ENCODE results near the gene TRIM73. TPM values are rescaled to one million over a fixed set of nuclear protein-coding genes. Genes with fewer than 3 reads are reported as not detected.
"Not testable (repeated sequence)": the region's sequence is repeated elsewhere in the genome, so short reads cannot be mapped to it uniquely, and the experiment has no call there.

TRIM73 gene
- total RNA-seq, 1 experiment from 2014 or later: 0.39 TPM

DNA sequence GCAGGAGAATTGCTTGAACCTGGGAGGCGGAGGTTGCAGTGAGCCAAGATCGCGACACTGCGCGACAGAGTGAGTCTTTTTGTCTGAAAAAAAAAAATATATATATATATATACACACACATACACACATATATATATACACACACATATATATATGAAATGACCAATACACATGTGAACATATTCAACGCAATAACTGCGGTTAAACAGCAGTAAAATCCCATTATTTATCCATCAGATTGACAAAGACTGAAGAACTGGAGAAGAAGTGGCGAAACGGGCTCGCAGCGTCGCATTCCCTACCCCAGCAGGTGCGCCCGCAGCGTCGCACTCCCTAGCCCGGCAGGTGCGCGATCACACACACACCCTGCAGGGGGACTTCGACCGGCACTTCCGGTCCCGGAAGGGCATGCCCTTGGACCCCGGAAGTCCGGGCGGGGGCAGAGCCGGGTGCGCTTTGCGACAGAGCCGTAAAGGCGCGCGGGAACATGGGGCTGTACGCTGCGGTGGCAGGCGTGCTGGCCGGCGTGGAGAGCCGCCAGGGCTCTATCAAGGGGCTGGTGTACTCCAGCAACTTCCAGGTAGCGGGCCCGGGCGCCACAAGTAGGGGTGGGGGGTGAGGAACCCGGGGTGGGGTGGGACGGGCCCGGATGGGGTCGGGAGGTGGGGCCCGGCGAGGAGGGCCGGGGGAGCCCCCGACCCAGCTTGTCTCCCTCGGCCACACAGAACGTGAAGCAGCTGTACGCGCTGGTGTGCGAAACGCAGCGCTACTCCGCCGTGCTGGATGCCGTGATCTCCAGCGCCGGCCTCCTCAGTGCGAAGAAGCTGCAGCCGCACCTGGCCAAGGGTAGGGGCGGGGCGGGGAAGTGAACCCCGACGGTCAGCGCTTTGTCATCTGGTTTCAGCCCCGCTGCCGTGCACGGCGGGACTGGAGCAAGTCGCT is 14.7 kb downstream of the TRIM73 start:
- DNase-seq (ENCODE audit: low spot score); H3K4me1 ChIP-seq (ENCODE audit: insufficient read depth, low read length, poor library complexity, severe bottlenecking); intact Hi-C loops (cut with micrococcal nuclease; ENCODE audit: unreplicated experiment); H3K9me3 ChIP-seq (ENCODE audit: low read depth, low read length, poor library complexity, severe bottlenecking); H3K36me3 ChIP-seq (ENCODE audit: insufficient read depth, low read length, poor library complexity, severe bottlenecking); POLR2A ChIA-PET (ENCODE audit: low non-redundant PET); H3K27me3 ChIP-seq (replicated peaks; ENCODE audit: insufficient read depth, low read depth, low read length, poor library complexity); H3K27ac ChIP-seq (ENCODE audit: low read depth, low read length, poor library complexity, severe bottlenecking); H3K4me3 ChIP-seq (ENCODE audit: low read depth, low read length, poor library complexity, severe bottlenecking); CTCF ChIA-PET: not testable (repeated sequence)
- TSS peak; percentile 66 for BruUV-seq (replicated peaks)

DNA sequence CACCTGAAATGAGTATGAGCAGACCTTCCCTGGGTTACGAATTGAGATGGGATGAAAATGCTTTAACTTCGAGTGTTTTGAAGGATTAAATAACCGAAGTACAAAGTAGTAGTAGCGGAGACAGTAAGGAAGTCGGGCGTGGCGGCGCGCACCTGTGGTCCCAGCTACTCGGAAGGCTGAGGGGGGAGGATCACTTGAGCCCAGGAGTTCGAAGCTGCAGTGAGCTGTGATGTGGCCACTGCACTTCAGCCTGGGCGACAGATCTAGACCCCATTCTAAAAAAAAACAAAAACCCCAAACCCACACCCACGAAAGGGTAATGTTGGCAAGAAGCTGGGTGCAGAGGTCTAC is 15.4 kb downstream of the TRIM73 start:
- H3K9me3 ChIP-seq (ENCODE audit: low read depth, low read length, poor library complexity, severe bottlenecking); BruUV-seq (replicated peaks); H3K27ac ChIP-seq (ENCODE audit: low read depth, low read length, poor library complexity, severe bottlenecking); H3K4me3 ChIP-seq (ENCODE audit: low read depth, low read length, poor library complexity, severe bottlenecking); CTCF ChIA-PET; H3K27me3 ChIP-seq (replicated peaks; ENCODE audit: insufficient read depth, low read depth, low read length, poor library complexity); H3K36me3 ChIP-seq (ENCODE audit: insufficient read depth, low read length, poor library complexity, severe bottlenecking); POLR2A ChIA-PET (ENCODE audit: low non-redundant PET); DNase-seq (ENCODE audit: low spot score); H3K4me1 ChIP-seq (ENCODE audit: insufficient read depth, low read length, poor library complexity, severe bottlenecking); intact Hi-C loops (cut with micrococcal nuclease; ENCODE audit: unreplicated experiment): not testable (repeated sequence)

DNA sequence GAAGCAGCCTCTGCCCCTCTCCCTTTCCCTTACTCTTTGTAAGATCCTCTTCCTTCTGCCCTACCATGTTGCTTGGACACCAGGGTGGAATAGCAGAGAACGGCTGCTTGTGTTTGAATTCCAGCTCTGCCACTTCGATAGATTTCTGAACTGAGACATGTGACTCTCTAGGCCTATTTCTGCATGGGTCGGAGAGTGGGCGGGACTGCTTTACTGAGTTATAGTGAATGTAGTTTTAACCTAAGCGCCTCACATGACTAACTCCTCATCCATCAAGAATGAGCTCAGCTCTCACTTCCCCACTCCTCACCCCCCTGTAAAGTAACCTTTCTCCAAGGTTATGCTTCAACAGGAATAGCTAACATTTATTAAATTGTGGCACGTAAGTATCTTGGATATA is 18.8 kb downstream of the TRIM73 start:
- POLR2A ChIA-PET (ENCODE audit: low non-redundant PET); H3K4me3 ChIP-seq (ENCODE audit: low read depth, low read length, poor library complexity, severe bottlenecking); H3K36me3 ChIP-seq (ENCODE audit: insufficient read depth, low read length, poor library complexity, severe bottlenecking); H3K27me3 ChIP-seq (replicated peaks; ENCODE audit: insufficient read depth, low read depth, low read length, poor library complexity); intact Hi-C loops (cut with micrococcal nuclease; ENCODE audit: unreplicated experiment); H3K27ac ChIP-seq (ENCODE audit: low read depth, low read length, poor library complexity, severe bottlenecking); BruUV-seq (replicated peaks); DNase-seq (ENCODE audit: low spot score); CTCF ChIA-PET; H3K9me3 ChIP-seq (ENCODE audit: low read depth, low read length, poor library complexity, severe bottlenecking); H3K4me1 ChIP-seq (ENCODE audit: insufficient read depth, low read length, poor library complexity, severe bottlenecking): not testable (repeated sequence)

DNA sequence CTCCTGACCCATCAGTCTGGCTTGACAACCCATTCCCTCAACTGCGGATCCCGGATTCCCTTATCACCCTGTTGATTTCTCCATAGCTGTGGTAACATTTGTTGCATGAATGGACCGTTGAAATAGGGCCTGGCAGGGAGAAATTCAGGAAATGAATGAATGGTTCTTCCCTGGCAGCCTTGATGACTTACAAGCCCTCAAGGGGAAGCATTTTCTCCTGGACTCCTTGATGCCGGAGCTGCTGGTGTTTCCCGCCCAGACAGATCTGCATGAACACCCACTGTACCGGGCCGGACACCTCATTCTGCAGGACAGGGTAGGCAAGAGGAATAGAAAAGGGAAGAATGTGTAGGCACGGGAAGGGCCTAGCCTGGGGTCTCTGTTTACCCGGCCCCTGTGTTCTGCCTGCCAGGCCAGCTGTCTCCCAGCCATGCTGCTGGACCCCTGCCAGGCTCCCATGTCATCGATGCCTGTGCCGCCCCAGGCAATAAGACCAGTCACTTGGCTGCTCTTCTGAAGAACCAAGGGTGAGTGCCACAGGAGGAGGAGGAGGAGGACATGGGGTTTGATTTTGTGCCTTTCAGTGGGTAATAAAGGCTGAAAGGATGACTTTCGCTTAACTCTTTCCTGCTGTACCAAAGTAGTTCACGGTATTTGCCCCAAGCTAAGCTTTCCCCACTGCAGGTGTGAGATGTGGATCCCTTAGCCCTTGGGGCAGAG is 19.4 kb downstream of the TRIM73 start:
- intact Hi-C loops (cut with micrococcal nuclease; ENCODE audit: unreplicated experiment); H3K27ac ChIP-seq (ENCODE audit: low read depth, low read length, poor library complexity, severe bottlenecking); H3K27me3 ChIP-seq (replicated peaks; ENCODE audit: insufficient read depth, low read depth, low read length, poor library complexity); H3K4me3 ChIP-seq (ENCODE audit: low read depth, low read length, poor library complexity, severe bottlenecking); DNase-seq (ENCODE audit: low spot score); BruUV-seq (replicated peaks); H3K4me1 ChIP-seq (ENCODE audit: insufficient read depth, low read length, poor library complexity, severe bottlenecking); H3K9me3 ChIP-seq (ENCODE audit: low read depth, low read length, poor library complexity, severe bottlenecking); CTCF ChIA-PET; POLR2A ChIA-PET (ENCODE audit: low non-redundant PET); H3K36me3 ChIP-seq (ENCODE audit: insufficient read depth, low read length, poor library complexity, severe bottlenecking): not testable (repeated sequence)

DNA sequence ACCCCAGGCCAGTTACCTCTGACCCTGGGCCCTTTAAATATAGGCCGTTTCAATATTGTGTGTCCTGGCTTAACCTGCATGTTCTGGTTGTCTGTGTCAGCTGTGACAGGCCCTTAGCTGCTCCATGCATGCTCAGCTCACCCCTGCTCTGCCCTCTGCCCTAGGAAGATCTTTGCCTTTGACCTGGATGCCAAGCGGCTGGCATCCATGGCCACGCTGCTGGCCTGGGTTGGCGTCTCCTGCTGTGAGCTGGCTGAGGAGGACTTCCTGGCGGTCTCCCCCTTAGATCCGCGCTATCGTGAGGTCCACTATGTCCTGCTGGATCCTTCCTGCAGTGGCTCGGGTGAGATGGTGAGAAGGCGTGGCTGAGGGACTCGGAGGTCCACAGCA is 20.0 kb downstream of the TRIM73 start:
- DNase-seq (ENCODE audit: low spot score); H3K4me1 ChIP-seq (ENCODE audit: insufficient read depth, low read length, poor library complexity, severe bottlenecking); CTCF ChIA-PET; H3K36me3 ChIP-seq (ENCODE audit: insufficient read depth, low read length, poor library complexity, severe bottlenecking); BruUV-seq (replicated peaks); H3K27ac ChIP-seq (ENCODE audit: low read depth, low read length, poor library complexity, severe bottlenecking); H3K4me3 ChIP-seq (ENCODE audit: low read depth, low read length, poor library complexity, severe bottlenecking); intact Hi-C loops (cut with micrococcal nuclease; ENCODE audit: unreplicated experiment); H3K27me3 ChIP-seq (replicated peaks; ENCODE audit: insufficient read depth, low read depth, low read length, poor library complexity); H3K9me3 ChIP-seq (ENCODE audit: low read depth, low read length, poor library complexity, severe bottlenecking); POLR2A ChIA-PET (ENCODE audit: low non-redundant PET): not testable (repeated sequence)

DNA sequence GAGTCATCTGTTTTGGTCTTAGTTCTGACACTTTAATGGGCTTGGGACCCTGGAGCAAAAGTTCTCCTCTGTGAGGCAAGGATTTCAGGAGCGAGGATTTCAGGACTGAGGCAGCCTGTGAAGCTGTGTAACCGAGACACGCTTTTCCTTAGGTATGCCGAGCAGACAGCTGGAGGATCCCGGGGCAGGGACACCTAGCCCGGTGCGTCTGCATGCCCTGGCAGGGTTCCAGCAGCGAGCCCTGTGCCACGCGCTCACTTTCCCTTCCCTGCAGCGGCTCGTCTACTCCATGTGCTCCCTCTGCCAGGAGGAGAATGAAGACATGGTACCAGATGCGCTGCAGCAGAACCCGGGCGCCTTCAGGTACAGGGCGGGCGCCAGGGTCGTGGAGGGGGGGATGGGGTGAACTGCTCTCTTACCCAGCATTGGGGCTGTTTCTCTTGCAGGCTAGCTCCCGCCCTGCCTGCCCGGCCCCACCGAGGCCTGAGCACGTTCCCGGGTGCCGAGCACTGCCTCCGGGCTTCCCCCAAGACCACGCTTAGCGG is 20.5 kb downstream of the TRIM73 start:
- intact Hi-C loops (cut with micrococcal nuclease; ENCODE audit: unreplicated experiment); H3K27me3 ChIP-seq (replicated peaks; ENCODE audit: insufficient read depth, low read depth, low read length, poor library complexity); H3K4me3 ChIP-seq (ENCODE audit: low read depth, low read length, poor library complexity, severe bottlenecking); CTCF ChIA-PET; H3K36me3 ChIP-seq (ENCODE audit: insufficient read depth, low read length, poor library complexity, severe bottlenecking); H3K9me3 ChIP-seq (ENCODE audit: low read depth, low read length, poor library complexity, severe bottlenecking); BruUV-seq (replicated peaks); H3K27ac ChIP-seq (ENCODE audit: low read depth, low read length, poor library complexity, severe bottlenecking); POLR2A ChIA-PET (ENCODE audit: low non-redundant PET); DNase-seq (ENCODE audit: low spot score); H3K4me1 ChIP-seq (ENCODE audit: insufficient read depth, low read length, poor library complexity, severe bottlenecking): not testable (repeated sequence)

DNA sequence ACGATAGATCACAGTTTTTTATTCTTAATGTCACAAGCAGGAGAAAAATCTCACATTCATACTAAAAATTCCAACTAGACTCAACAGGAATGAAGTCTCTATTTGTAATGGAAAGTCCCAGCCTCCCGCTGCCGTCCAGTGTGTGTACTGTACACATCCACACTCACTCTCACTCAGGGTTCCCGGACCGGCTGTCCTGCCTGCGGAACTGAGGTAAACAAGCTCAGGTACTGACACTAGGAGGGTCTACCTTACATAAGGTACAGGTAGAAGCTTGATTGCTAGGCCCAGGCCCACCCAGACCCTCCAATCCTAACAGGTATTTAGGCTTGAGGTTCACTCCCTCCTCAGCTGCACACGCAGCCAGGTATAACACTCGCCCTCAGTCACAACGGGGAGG is 21.4 kb downstream of the TRIM73 start:
- H3K4me1 ChIP-seq (ENCODE audit: insufficient read depth, low read length, poor library complexity, severe bottlenecking); CTCF ChIA-PET; POLR2A ChIA-PET (ENCODE audit: low non-redundant PET); DNase-seq (ENCODE audit: low spot score); H3K9me3 ChIP-seq (ENCODE audit: low read depth, low read length, poor library complexity, severe bottlenecking); H3K27ac ChIP-seq (ENCODE audit: low read depth, low read length, poor library complexity, severe bottlenecking); intact Hi-C loops (cut with micrococcal nuclease; ENCODE audit: unreplicated experiment); H3K4me3 ChIP-seq (ENCODE audit: low read depth, low read length, poor library complexity, severe bottlenecking); H3K27me3 ChIP-seq (replicated peaks; ENCODE audit: insufficient read depth, low read depth, low read length, poor library complexity); H3K36me3 ChIP-seq (ENCODE audit: insufficient read depth, low read length, poor library complexity, severe bottlenecking): not testable (repeated sequence)
- TSS peak; percentile 72 for BruUV-seq (replicated peaks)

Measured in A673 (cell line).